CD4-positive, alpha-beta T cell treated with Interleukin-6 for 4 hours (primary cell): ENCODE measurements around the gene SOSTDC1.
"Not testable (repeated sequence)": the region's sequence is repeated elsewhere in the genome, so short reads cannot be mapped to it uniquely, and the experiment has no call there.

Source experiments
- DNase-seq: peaks from one replicate; pipeline ENCODE4 v3.0.0-alpha.2; 2020; ENCODE audit warnings: mixed read lengths

SOSTDC1 gene, protein sequence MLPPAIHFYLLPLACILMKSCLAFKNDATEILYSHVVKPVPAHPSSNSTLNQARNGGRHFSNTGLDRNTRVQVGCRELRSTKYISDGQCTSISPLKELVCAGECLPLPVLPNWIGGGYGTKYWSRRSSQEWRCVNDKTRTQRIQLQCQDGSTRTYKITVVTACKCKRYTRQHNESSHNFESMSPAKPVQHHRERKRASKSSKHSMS

GRCh38 chr7:16465469-16466361, at the start of gene SOSTDC1:
SOSTDC1 (minus strand) TSS chr7:16465738; CDS start chr7:16465668, 70 bp downstream.
- DNase-seq, result no peak

DNA sequence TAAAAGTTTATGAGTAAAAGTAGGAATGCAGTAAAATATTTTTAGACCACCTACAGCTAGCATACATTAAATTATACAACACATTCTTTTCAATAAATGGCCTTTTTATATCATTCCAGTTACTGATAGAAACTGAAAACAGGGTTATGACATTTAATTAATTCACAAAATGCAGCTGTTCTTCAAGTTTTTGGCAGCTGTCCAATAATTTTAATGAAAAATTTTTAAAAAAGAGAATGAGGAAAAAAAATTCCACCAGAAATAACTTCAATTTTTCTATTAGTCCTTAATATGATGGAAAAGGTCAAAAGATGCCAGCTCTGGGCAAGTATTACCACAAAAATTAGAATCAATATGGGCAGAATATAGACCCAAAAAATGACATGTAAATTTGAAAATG, 49.2 kb upstream of the SOSTDC1 start:
- no peak for DNase-seq

DNA sequence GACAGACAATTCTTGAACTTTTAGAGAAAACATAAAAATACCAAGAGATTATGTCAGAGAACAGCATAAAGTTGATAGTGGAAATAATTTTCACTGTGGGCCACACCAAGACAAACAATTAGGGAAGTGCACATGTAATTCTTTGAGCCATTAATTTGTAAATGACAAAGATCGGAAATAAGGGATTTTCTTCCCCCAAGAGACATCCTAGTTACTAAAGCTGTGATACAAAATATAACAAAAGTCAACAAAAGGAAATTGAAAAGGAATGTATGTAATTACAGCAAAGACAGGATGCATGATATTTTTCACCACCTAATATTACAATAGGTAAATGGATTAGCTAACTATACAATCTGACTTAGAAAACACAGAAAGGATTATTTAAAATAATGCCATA, 48.7 kb upstream of the SOSTDC1 start:
- DNase-seq, result no peak

DNA sequence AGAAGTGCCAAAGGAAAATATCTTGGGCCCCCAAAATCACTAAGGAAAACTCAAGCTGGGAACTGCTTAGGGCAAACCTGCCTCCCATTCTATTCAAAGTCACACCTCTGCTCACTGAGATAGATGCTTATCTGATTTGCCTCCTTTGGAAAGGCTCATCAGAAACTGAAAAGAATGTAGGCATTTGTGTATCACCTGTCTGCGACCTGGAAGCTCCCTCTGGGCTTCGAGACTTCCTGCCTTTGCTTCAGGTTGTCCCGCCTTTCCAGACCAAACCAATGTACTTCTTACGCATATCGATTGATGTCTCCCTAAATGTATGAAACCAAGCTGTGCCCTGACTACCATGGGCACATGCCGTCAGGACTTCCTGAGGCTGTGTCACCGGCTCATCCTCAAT, 46.6 kb upstream of the SOSTDC1 start:
- DNase-seq, result no peak

DNA sequence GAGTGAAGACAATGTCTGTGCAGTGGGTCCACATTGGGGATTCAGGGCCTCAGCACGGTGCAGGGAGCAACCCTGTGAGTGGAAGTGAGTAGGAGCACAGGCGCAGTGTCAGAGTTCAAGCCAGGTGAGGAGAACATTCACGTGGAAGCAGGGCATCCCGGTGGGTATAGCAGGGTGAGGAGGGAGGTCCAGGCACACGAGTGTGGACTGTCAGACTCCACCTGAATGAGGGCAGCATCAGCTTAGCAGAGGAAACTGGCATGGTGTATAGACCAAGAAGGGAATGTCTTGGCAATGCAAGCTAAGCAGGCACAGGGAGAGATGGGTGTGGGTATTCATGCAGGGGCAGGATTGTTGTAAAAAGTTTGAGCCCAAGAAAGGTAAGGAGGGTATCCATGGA, 45.8 kb upstream of the SOSTDC1 start:
- no peak for DNase-seq

DNA sequence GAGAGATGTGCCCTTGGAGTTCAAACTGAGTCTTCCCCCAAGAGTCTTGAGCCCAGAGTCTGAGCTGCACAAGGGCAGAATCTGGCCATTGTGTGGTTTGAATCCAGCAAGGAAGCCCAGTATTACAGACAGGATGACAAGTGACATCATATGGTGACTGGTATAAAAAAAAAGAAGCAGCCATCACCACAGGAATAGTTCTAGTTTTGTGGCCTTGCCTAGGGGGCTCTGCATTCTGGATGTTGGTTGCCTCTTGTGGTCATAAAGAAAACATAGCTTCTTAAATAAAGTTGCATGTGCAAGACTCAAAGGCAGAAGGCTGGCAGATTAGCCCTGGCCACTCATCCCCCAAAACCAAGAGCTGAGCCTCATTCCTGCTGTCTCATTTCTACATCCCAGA, 44.3 kb upstream of the SOSTDC1 start:
- no peak for DNase-seq

GRCh38 chr7:16506422-16506821, 40.9 kb upstream of the SOSTDC1 start:
- not testable (repeated sequence) for DNase-seq

GRCh38 chr7:16504019-16504418, 38.5 kb upstream of the SOSTDC1 start:
- no peak for DNase-seq

GRCh38 chr7:16502303-16502702, 36.8 kb upstream of the SOSTDC1 start:
- no peak for DNase-seq

GRCh38 chr7:16498122-16498521, 32.6 kb upstream of the SOSTDC1 start:
- DNase-seq, result no peak

DNA sequence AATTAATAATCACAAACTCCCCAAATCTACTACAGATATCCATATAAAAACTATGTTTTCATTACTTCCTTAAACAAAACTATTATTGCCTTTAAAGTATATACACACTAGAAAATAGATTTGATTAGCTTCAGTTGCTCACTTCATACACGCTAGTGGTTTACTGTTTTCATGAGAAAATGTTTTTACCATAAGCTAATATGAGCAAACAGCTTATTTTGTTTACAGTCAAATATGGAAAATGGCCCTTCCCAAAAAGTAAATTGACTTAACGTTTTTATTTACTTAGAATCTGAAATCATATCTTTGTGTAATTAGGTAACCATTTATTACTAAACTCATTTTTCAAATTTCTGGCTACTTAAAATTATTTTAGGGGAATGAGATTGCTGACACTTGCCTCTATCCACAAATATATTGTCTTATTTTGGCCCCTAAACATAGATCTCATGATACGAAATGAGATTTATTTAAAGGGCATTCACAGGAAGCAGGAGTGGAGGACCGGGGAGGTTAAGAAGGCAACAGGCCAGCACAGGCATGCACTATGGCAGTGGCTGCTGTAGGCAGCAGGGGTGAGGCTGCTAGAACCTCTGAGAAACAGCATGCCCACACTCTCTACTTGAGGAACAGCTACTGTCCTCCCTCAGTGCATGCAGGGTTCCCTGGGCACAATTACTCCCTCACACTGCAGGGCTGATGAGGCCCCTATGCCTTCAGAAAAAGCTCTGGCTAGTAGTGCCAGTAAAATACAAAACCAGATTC, 29.6 kb upstream of the SOSTDC1 start:
- DNase-seq, result no peak

- no peak for DNase-seq
These were observed 29.0 kb upstream of the SOSTDC1 start for GRCh38 chr7:16494551-16494950.

- DNase-seq, result no peak
These were observed 27.7 kb upstream of the SOSTDC1 start for GRCh38 chr7:16493266-16493665.

DNA sequence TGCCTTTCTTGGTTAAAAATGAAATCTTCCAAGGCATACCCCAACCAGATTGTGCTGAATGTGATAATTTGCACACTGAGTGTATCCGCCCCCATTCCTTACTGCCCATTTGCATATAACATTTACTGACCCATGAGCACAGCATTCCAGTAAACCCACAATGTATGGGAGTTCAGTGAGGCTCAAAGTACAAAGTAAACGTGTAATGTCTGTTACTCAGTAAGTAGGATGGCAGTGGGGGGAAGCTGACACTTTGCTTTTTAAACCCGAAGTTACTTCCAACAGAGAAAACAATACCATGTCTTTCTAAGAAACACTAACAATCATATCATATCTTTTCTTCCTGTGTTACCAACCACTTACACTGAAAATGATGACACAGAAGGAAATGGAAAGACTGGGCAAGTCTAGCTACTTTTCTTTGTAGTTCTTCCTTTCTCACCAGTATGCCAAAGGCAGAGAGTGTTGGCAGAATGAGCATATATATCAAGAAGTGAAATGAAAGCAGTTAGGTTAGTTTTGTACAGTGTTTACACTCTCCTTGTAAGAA, 27.1 kb upstream of the SOSTDC1 start:
- no peak for DNase-seq

DNA sequence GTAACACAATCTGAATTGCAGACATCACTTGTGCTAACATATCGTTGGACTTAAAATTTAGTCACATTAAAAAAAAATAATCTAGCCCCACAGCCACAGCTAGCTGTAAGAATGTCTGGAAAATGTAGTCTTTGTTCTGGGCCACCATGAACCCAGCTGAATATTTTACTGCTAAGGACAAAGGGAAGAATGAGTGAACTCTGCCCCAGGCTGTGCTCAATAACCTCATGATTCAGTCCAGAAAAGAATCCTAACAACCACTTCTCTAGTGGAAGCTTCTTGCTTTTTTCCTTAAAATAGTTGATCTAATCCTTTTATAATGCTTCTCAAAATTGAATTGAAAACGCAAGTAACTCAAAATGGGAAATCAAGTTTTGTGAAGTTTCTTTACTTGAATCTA, 25.6 kb upstream of the SOSTDC1 start:
- no peak for DNase-seq

DNA sequence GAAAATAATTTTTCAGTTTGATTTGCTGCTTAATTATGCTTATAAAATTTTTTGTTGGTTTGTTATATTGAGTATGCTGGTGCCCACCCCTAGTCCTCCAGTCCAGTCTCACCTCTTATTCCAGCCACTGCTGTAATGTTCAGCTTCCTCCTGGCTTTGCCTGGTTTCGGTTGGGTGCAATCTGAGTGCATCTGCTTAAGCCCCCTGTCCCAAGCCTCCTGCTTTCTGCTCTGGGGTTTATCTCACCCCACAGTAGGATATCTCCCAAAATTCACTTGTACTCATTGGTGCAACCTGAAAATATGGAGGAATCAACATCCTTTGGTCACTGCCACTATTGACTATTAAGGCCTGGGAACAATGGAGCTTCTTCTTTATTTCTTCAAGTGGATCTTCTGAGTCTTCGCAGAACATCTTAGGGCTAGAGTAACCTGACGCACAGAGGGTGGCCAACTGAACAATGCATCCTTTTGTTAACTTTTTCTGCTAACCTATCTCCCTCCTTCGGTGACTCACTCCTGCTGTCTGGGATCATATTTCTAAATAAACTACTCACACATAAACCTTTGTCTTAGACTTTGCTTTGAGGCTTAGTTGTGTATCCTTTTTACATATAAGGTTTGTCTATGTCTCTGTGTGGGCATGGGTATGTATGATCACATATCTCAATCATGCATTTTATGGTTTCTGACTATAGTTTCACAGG, 19.1 kb upstream of the SOSTDC1 start:
- no peak for DNase-seq

- DNase-seq, result no peak
These were observed 14.1 kb upstream of the SOSTDC1 start for GRCh38 chr7:16479591-16479990.

DNA sequence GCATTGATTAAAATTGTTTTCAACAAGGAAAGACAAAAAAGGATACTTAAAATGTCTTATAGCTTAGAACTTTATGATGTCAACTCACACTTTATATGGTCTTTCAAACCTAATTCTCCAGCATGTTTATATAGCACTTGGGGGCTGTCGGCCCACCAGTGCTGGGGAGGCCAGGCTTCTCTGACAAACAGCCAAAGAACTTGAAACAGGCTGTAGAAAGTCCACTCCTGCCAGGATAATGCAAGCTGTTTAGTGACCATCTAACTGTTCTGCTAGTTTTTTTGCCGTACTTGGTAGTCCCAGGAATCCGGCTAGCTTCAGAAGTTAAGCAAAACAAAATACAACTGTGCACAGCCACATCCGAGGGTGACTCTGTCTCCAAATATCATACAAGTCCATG, 13.6 kb upstream of the SOSTDC1 start:
- DNase-seq, result no peak

DNA sequence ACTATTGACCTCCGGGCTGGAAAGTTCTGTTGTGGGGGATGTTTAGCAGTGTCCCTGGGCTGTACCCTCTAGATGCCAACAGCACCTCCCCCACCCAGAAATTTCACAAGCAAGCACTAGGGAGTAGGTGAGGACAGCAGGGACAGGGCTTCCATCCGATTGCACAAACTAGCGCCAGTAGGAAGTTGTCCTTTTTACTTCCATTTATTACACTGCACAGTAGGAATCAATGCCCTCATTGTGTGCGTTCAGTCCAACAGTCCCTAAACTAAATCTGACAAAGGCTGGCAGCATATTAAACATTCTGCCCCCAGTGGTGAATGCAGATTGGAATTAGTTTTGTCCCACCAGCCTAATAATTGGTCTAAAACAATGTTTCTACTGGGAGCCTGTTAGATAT, 6.4 kb upstream of the SOSTDC1 start:
- DNase-seq, result no peak

DNA sequence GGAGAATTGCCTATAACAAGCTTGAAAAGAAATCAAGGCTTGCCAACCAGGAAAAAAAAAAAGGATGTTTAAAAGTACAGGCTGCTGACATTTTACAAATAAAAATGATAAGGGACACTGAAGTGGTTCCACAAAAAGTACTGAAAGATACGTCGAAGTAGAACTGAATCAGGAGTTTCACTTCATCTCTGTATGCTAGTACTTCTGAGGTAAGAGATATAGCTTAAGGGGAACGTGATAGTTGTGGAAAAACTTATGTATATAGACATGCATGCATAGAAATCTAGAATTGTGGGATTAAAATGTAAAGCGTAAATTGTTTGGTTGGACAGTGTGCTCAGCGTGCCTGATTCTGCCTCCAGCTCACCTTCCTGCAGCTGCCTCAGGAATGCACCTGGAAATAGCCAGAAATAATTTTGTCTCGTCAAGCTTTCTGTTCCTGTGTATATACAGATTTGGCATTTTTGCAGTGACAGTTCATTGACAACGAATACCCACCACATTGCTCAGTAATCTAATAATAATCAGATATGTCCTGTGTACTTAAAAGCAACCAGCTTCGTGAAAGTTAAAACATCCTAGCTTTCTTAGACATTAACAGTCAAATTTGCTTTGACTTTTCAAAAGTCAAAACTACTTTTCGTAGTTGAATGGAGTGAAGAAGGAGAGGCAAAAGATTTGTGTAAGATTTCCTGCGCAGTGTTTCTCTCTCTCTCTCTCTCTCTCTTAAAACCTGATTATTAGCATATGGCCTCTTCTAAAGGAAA, 1.4 kb downstream of the SOSTDC1 start:
- no peak for DNase-seq

GRCh38 chr7:16463520-16463919, 2.0 kb downstream of the SOSTDC1 start:
- DNase-seq, result no peak

DNA sequence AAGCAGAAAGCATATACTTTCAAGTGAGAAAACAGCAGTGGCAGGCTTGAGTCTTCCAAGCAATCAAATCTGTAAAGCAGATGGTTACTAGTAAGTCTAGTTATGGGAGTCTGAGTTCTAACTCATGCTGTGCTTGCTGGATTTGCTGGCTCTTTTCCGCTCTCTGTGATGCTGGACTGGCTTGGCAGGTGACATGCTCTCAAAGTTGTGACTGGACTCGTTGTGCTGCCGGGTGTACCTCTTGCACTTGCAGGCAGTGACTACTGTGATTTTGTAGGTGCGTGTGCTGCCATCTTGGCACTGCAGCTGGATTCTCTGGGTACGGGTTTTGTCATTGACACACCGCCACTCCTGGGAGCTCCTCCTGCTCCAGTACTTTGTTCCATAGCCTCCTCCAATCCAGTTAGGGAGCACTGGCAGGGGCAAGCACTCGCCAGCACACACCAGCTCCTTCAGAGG, 3.1 kb downstream of the SOSTDC1 start:
- no peak for DNase-seq
